Uterus (tissue), 2 donors: ENCODE results near the gene RAET1E.
"Not testable (repeated sequence)": the region's sequence is repeated elsewhere in the genome, so short reads cannot be mapped to it uniquely, and the experiment has no call there.

Experiments used
- CTCF ChIP-seq, 4 experiments: fragments of 200-600 bp in 2 of 4; fragments of 450-650 bp in 2 of 4; sonication (generic) in 2 of 4; IDR thresholded peaks; one replicate each; pipeline ENCODE4 v1.5.1; 2016 to 2019; ENCODE audit warnings: antibody characterized with exemption in 4 of 4, mild to moderate bottlenecking in 2 of 4, moderate library complexity in 1 of 4
- POLR2A ChIP-seq, 2 donors: fragments of 450-650 bp; IDR thresholded peaks; one replicate each; pipeline ENCODE4 v1.6.1; 2016; ENCODE audit warnings: antibody characterized with exemption in 2 of 2, mild to moderate bottlenecking in 1 of 2, moderate library complexity in 1 of 2

- TF ChIP-seq POLR2A, CTCF (IDR thresholded peaks at IDR 0.05): not testable (repeated sequence)
Measured at GRCh38 chr6:149945276-149945675, 47.4 kb upstream of the RAET1E start.
